Stomach (tissue), 9 donors: ENCODE measurements around the gene IGLL1. TPM values are rescaled to one million over a fixed set of nuclear protein-coding genes. Genes with fewer than 3 reads are reported as not detected.
A peak's percentile ranks its signal among the peaks of the same experiment; 100 is the strongest.

Source experiments
- DNase-seq, 2 donors: peaks; one replicate each; pipeline versions ENCODE4 v3.0.0 to v3.0.0-alpha.2; 2013 to 2019
- H3K27ac ChIP-seq, 5 donors: fragments of 200-600 bp in 4 of 5; sonication (generic) in 4 of 5; one replicate each; pipeline ENCODE4 v1.5.1; 2013 to 2019; ENCODE audit warnings: mild to moderate bottlenecking in 1 of 5, moderate library complexity in 1 of 5
- H3K27me3 ChIP-seq, 3 donors: fragments of 200-600 bp; sonication (generic); one replicate each; pipeline ENCODE4 v1.5.1; 2017 to 2019; ENCODE audit warnings: mixed run types in 1 of 3
- H3K36me3 ChIP-seq, 4 donors: fragments of 200-600 bp; sonication (generic); 1 replicate in 3 of 4; 2 replicates in 1 of 4; pipeline ENCODE4 v1.5.1; 2016 to 2019
- H3K4me1 ChIP-seq, 4 donors: fragments of 200-600 bp; sonication (generic); one replicate each; pipeline ENCODE4 v1.5.1; 2016 to 2019
- H3K4me3 ChIP-seq, 4 donors: fragments of 200-600 bp; sonication (generic) in 3 of 4; one replicate each; pipeline ENCODE4 v1.5.1; 2016 to 2019; ENCODE audit warnings: mild to moderate bottlenecking in 1 of 4
- H3K9me3 ChIP-seq, 4 donors: fragments of 200-600 bp; sonication (generic); one replicate each; pipeline ENCODE4 v1.5.1; 2016 to 2019
- EP300 ChIP-seq: sonication (generic); formaldehyde crosslinking; IDR thresholded peaks from one replicate; pipeline ENCODE4 v1.6.1; 2017; ENCODE audit warnings: antibody characterized with exemption
- POLR2A ChIP-seq, 4 donors: fragments of 450-650 bp; IDR thresholded peaks; one replicate each; pipeline ENCODE4 v1.6.1; 2016; ENCODE audit warnings: antibody characterized with exemption in 4 of 4, control low read depth in 2 of 4, mild to moderate bottlenecking in 1 of 4, moderate library complexity in 1 of 4
- POLR2AphosphoS5 ChIP-seq, 3 donors: sonication (generic); formaldehyde crosslinking; IDR thresholded peaks; one replicate each; pipeline ENCODE4 v1.6.1; 2016; ENCODE audit warnings: antibody characterized with exemption in 3 of 3
- WGBS, 5 donors: extraction: QIAGEN DNeasy Blood & Tissue Kit in 3 of 5; methylation state at CpG; one replicate each; pipeline versions ENCODE4 v1.1.5 to v1.1.7; 2013 to 2018; 5-methylcytosine and 5-hydroxymethylcytosine counted together
- intact Hi-C: fragments of 100-400 bp; cut with DNase I; formaldehyde crosslinking; loops from one replicate; pipeline ENCODE4 v1.15.1; 2023; ENCODE audit warnings: low total_unique reads
- polyA plus RNA-seq, 3 donors: library from polyadenylated mRNA; stranded (reverse); fragments of 200-250 nt; gene quantifications; one replicate each; pipeline ENCODE4 v1.2.3, GENCODE V29; 2013
- total RNA-seq, 5 donors: library from RNA; depleted of rRNA; stranded (reverse); fragments of >200 nt; gene quantifications; one replicate each; pipeline versions ENCODE4 v1.1.0 to v1.2.3, GENCODE V29; 2014 to 2016
- TF ChIP-seq, protein P1 (sequence below), 7 experiments: fragments of 450-650 bp in 4 of 7; fragments of 200-600 bp in 3 of 7; sonication (generic) in 3 of 7; IDR thresholded peaks; one replicate each; pipeline ENCODE4 v1.5.1; 2016 to 2019; ENCODE audit warnings: antibody characterized with exemption in 7 of 7, control low read depth in 2 of 7, mild to moderate bottlenecking in 1 of 7
- donor health status: healthy with polysubstance abuse.
- donor health status: Bipolar disorder and iron deficiency.
- donor health status: healthy.

The IGLL1 gene
- total and polyA plus RNA-seq, 8 donors = 0.55 TPM; not detected in 7

DNA sequence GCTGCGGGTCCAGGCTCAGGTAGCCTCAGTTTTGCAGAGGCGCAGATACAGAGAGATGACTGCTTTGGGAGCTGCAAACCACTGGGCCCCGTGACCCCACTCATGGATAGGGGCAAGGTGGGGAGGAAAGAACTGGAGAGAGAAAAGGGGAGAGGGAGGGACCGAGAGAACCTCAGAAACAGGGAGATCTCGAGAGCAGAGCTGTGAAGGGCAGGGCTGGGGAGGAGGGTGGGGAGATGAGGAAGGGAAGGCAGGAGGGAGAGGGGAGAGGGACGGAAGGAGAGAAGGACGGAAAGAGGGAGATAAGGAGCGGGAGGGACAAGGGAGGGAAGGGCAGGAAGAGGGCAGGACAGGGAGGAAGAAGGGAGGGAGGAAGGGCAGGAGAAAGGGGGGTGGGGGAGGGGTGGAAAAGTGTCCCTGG lies 46.3 kb downstream of the IGLL1 start:
- no peak overlapping the region for H3K4me3 ChIP-seq
- no peaks in the 10 kb centered on the region for H3K27me3 ChIP-seq
- H3K9me3 ChIP-seq = no peaks in the 10 kb centered on the region
- peak in 1 of 2 donors; percentile 62 for DNase-seq
- TF ChIP-seq POLR2A (IDR thresholded peaks at IDR 0.05) (no peak), POLR2AphosphoS5 (IDR thresholded peaks at IDR 0.05) (no peak), EP300 (no peak)
- TF ChIP-seq, protein P1, sequence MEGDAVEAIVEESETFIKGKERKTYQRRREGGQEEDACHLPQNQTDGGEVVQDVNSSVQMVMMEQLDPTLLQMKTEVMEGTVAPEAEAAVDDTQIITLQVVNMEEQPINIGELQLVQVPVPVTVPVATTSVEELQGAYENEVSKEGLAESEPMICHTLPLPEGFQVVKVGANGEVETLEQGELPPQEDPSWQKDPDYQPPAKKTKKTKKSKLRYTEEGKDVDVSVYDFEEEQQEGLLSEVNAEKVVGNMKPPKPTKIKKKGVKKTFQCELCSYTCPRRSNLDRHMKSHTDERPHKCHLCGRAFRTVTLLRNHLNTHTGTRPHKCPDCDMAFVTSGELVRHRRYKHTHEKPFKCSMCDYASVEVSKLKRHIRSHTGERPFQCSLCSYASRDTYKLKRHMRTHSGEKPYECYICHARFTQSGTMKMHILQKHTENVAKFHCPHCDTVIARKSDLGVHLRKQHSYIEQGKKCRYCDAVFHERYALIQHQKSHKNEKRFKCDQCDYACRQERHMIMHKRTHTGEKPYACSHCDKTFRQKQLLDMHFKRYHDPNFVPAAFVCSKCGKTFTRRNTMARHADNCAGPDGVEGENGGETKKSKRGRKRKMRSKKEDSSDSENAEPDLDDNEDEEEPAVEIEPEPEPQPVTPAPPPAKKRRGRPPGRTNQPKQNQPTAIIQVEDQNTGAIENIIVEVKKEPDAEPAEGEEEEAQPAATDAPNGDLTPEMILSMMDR (IDR thresholded peaks at IDR 0.05) = no peak
- H3K27ac ChIP-seq = no peak overlapping the region
- intact Hi-C loops = loop anchor here (10.0 kb wide), 2 partner anchors 139 to 311 kb away; no protein-coding TSS in a partner anchor
- H3K4me1 ChIP-seq = peaks cover 3 to 31% (median 22%) of the 10 kb centered on the region in 4 donors
- WGBS, 5 donors = 52 to 67% (median 60%) methylated on average over 6 to 8 of the region's 8 CpGs
- no peaks in the 10 kb centered on the region for H3K36me3 ChIP-seq

DNA sequence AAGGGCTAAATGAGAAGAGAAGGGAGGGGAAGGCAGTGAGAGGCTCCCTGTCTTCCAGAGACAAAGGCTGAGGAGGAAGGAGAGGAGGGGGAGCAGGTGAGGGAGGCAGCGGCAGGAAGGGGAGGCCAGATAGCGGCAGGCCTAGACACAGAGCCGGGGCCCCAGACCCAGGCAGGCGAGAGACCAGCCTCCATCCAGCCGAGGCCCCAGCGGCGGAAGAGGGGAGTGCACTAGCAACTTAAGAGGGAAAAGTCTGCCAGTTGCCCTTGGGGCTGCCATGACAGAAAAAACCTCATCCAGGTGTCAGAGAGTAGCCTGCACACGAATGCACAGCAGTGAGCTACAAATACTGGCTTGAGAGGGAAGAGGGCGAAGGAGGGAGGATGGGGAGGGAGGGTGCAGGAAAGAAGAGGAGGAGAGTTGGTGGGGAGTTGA lies 46.7 kb downstream of the IGLL1 start:
- peak in 1 of 2 donors; percentile 79 for DNase-seq
- Histone ChIP-seq H3K4me1 (peaks cover 3 to 27% (median 22%) of the 10 kb centered on the region in 4 donors), H3K27ac (no peak overlapping the region), H3K36me3 (no peaks in the 10 kb centered on the region), H3K9me3 (no peaks in the 10 kb centered on the region), H3K4me3 (no peak overlapping the region), H3K27me3 (no peaks in the 10 kb centered on the region)
- WGBS, 5 donors = 42 to 62% (median 58%) methylated on average over 8 to 9 of the region's 9 CpGs
- TF ChIP-seq, protein P1 (IDR thresholded peaks at IDR 0.05) = peak in 2 of 7 experiments; percentile 13 to 17
- TF ChIP-seq EP300 = no peak
- intact Hi-C loops = loop anchor here (10.0 kb wide), 2 partner anchors 139 to 311 kb away; no protein-coding TSS in a partner anchor

DNA sequence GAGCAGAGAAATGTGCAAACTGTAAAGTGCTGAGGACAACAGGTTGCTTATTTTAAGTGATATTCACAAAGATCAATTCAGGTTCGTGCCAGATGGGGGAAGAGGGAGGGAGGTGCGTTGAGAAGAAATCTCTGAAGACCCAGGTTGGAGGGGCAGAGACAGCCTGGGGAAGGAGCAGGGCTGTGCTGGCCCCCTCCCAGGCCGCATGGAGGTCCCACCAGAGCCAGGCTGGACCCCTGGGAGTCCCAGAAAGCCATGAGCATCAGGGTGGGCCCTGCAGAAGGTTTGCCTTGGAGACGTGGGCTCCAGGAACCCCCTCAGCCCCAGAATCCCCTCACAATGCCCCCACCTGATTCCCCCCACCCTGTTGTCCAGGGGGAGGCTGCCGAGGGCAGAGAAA lies 47.4 kb downstream of the IGLL1 start:
- no peak for TF ChIP-seq POLR2AphosphoS5 (IDR thresholded peaks at IDR 0.05)
- TF ChIP-seq EP300 = no peak
- no peak for TF ChIP-seq POLR2A (IDR thresholded peaks at IDR 0.05)
- TF ChIP-seq, protein P1 (IDR thresholded peaks at IDR 0.05) = no peak
- no peak for DNase-seq
- 78 to 87% (median 80%) methylated on average over 5 of the region's 5 CpGs for WGBS, 5 donors
- no peak overlapping the region for H3K4me3 ChIP-seq
- no peaks in the 10 kb centered on the region for H3K27me3 ChIP-seq
- no peak overlapping the region for H3K27ac ChIP-seq
- H3K4me1 ChIP-seq = peaks cover 3 to 27% (median 20%) of the 10 kb centered on the region in 4 donors
- intact Hi-C loops = loop anchor here (10.0 kb wide), 2 partner anchors 138 to 312 kb away; no protein-coding TSS in a partner anchor
- no peaks in the 10 kb centered on the region for H3K9me3 ChIP-seq
- H3K36me3 ChIP-seq = no peaks in the 10 kb centered on the region

DNA sequence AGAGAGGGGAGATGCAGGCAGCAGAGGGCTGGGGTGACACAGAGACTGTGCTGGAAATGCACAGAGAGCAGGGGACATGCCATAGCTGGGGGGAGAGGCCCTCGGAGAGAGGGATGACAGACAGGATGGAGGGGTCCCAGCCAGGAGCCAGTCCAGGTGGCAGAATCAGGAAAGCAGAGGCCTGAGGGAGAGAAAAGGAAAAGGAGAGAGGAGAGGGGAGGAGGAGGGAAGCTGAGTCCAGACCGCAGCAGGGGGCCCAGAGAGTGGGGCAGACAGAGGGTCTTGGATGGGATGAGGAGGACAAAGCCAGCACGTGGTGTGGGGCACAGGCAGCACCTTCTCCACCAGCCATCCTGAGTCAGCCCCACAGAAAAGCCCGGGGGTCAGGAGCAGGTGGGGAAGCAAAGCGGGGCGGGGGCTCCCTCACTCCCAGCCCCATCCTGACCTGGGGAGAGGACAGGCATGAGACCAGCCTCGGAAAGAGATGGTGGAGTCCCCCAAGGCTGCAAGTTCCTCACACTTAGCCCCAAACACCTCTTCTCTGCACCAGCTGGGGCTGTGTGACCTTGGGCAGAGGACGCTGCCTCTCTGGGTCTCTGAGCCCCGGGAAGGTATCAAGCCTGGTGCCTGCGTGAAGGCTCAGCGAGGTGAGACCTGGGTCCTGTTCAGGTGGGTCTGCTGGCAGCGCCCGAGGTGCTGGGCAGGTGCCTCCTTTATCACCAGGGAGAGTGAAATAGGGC lies 48.0 kb downstream of the IGLL1 start:
- Histone ChIP-seq H3K4me3 (no peak overlapping the region), H3K9me3 (no peaks in the 10 kb centered on the region), H3K27ac (no peak overlapping the region), H3K36me3 (no peaks in the 10 kb centered on the region), H3K27me3 (no peaks in the 10 kb centered on the region), H3K4me1 (peaks cover 3 to 25% (median 19%) of the 10 kb centered on the region in 4 donors)
- DNase-seq = no peak
- intact Hi-C loops = loop anchor here (10.0 kb wide), 2 partner anchors 137 to 313 kb away; no protein-coding TSS in a partner anchor
- TF ChIP-seq, protein P1 (IDR thresholded peaks at IDR 0.05) = no peak
- TF ChIP-seq POLR2A (IDR thresholded peaks at IDR 0.05) (no peak), EP300 (no peak), POLR2AphosphoS5 (IDR thresholded peaks at IDR 0.05) (no peak)
- 79 to 83% (median 82%) methylated on average over 13 of the region's 13 CpGs for WGBS, 5 donors
